Stimulated activated CD4-positive, alpha-beta T cell treated with anti-CD3 and anti-CD28 coated beads, TNF-alpha, amount 100 ng/mL, for 1 hour (primary cell): ENCODE measurements around the gene ZMYND10.
A peak's percentile ranks its signal among the peaks of the same experiment; 100 is the strongest.

Source experiments
- DNase-seq, 3 donors: peaks; one replicate each; pipeline ENCODE4 v3.0.0-alpha.2; 2020; ENCODE audit warnings: low read depth in 3 of 3, low spot score in 1 of 3

The ZMYND10 gene

GRCh38 chr3:50292159-50293078, 53.1 kb downstream of the ZMYND10 start, which contains the start of gene IFRD2:
Gene IFRD2 (minus strand): TSS chr3:50292429. CDS start chr3:50292274, 155 bp downstream.
- peak; percentile 87 to 90 (median 87) for DNase-seq
